SK-N-SH (cell line): ENCODE results near the gene TAF4. TPM values are rescaled to one million over a fixed set of nuclear protein-coding genes. Genes with fewer than 3 reads are reported as not detected.
"Not testable (repeated sequence)": the region's sequence is repeated elsewhere in the genome, so short reads cannot be mapped to it uniquely, and the experiment has no call there.

Source experiments
- CTCF ChIA-PET: fragments of 300-600, 350-600 bp; formaldehyde crosslinking; extraction: SDS; loops from one replicate; lab custom pipeline; 2021; lab: Yijun Ruan, JAX
- POLR2A ChIA-PET: fragments of 350-600 bp; sonication (Branson Sonifier 250); formaldehyde crosslinking; extraction: SDS; loops from one replicate; lab custom pipeline; 2020; ENCODE audit warnings: antibody characterized with exemption, inconsistent platforms; lab: Yijun Ruan, JAX
- DNase-seq: peaks from one replicate; pipeline ENCODE4 v3.0.0; 2012
- H2AFZ ChIP-seq: fragments of 200-600 bp; sonication (generic); 2 replicates; pipeline ENCODE4 v1.8.1; 2016; ENCODE audit warnings: antibody characterized with exemption, mild to moderate bottlenecking, low read depth
- H3F3A ChIP-seq: fragments of 200-600 bp; sonication (generic); replicated peaks from 2 replicates; pipeline ENCODE3; 2016; ENCODE audit warnings: antibody characterized with exemption, mild to moderate bottlenecking; ENCODE audit not compliant: insufficient read depth
- H3K27ac ChIP-seq, 2 experiments: fragments of 200-500 bp in 1 of 2; fragments of 200-600 bp in 1 of 2; sonication (Bioruptor generic) in 1 of 2; sonication (generic), shearing (Covaris generic) in 1 of 2; 2 replicates each; pipeline versions ENCODE4 v1.5.1 to v1.6.1; 2014 to 2016; ENCODE audit warnings: low read depth in 2 of 2, inconsistent platforms in 1 of 2, low read length in 1 of 2, mild to moderate bottlenecking in 1 of 2, mixed read lengths in 1 of 2
- H3K27me3 ChIP-seq: fragments of 200-600 bp; sonication (generic), shearing (Covaris generic); 2 replicates; pipeline ENCODE4 v1.6.1; 2016; ENCODE audit warnings: mixed run types; ENCODE audit not compliant: insufficient read depth
- H3K36me3 ChIP-seq, 2 experiments: fragments of 200-500 bp in 1 of 2; fragments of 200-600 bp in 1 of 2; sonication (Bioruptor generic) in 1 of 2; sonication (generic) in 1 of 2; replicated peaks in 1 of 2; 2 replicates each; pipeline versions ENCODE3 to v1.5.1; 2014 to 2016; ENCODE audit warnings: low read length in 1 of 2, mild to moderate bottlenecking in 1 of 2; ENCODE audit not compliant: insufficient read depth in 2 of 2, control insufficient read depth in 1 of 2
- H3K4me1 ChIP-seq, 2 experiments: fragments of 200-500 bp in 1 of 2; fragments of 200-600 bp in 1 of 2; sonication (Bioruptor generic) in 1 of 2; sonication (generic), shearing (Covaris generic) in 1 of 2; 2 replicates each; pipeline versions ENCODE4 v1.5.1 to v1.6.1; 2014 to 2016; ENCODE audit warnings: low read depth in 1 of 2, low read length in 1 of 2, mixed run types in 1 of 2; ENCODE audit not compliant: insufficient read depth in 2 of 2, control insufficient read depth in 1 of 2
- H3K4me2 ChIP-seq: fragments of 200-600 bp; sonication (generic), shearing (Covaris generic); 2 replicates; pipeline ENCODE4 v1.6.1; 2017; ENCODE audit warnings: mixed run types
- H3K4me3 ChIP-seq, 2 experiments: fragments of 200-500 bp in 1 of 2; fragments of 200-600 bp in 1 of 2; sonication (Bioruptor generic) in 1 of 2; sonication (generic), shearing (Covaris generic) in 1 of 2; 2 replicates each; pipeline versions ENCODE4 v1.5.1 to v1.8.1; 2014 to 2016; ENCODE audit warnings: low read depth in 2 of 2, inconsistent platforms in 1 of 2, low read length in 1 of 2, mild to moderate bottlenecking in 1 of 2, mixed read lengths in 1 of 2, moderate library complexity in 1 of 2
- H3K79me2 ChIP-seq: fragments of 200-600 bp; sonication (generic); 2 replicates; pipeline ENCODE4 v1.8.1; 2017; ENCODE audit warnings: mild to moderate bottlenecking; ENCODE audit not compliant: insufficient read depth
- H3K9ac ChIP-seq: fragments of 200-600 bp; sonication (generic); 2 replicates; pipeline ENCODE4 v1.6.1; 2017; ENCODE audit warnings: mixed run types
- H3K9me2 ChIP-seq: fragments of 200-600 bp; sonication (generic); 2 replicates; pipeline ENCODE4 v1.6.1; 2017; ENCODE audit warnings: mixed run types
- H3K9me3 ChIP-seq: fragments of 200-600 bp; sonication (generic); 2 replicates; pipeline ENCODE4 v1.6.1; 2017; ENCODE audit warnings: mixed run types, mild to moderate bottlenecking, moderate library complexity
- H4K20me1 ChIP-seq: fragments of 200-600 bp; sonication (generic); 2 replicates; pipeline ENCODE4 v1.6.1; 2017; ENCODE audit warnings: mild to moderate bottlenecking, mixed run types; ENCODE audit not compliant: insufficient read depth
- ELF1 ChIP-seq: IDR thresholded peaks from 2 replicates; pipeline ENCODE4 v1.4.0; 2012
- MXI1 ChIP-seq: IDR thresholded peaks from 2 replicates; pipeline ENCODE4 v1.6.1; 2012; ENCODE audit warnings: mild to moderate bottlenecking, low read depth, low read length, improper control_type of control experiment
- NRF1 ChIP-seq: IDR thresholded peaks from 2 replicates; pipeline ENCODE4 v1.6.1; 2012; ENCODE audit warnings: low read depth, mild to moderate bottlenecking, low read length
- POLR2AphosphoS5 ChIP-seq: IDR thresholded peaks from 2 replicates; pipeline ENCODE4 v1.6.1; 2012; ENCODE audit warnings: low read depth, low read length
- TEAD4 ChIP-seq: IDR thresholded peaks from 2 replicates; pipeline ENCODE4 v1.4.0; 2012; ENCODE audit warnings: mild to moderate bottlenecking, borderline replicate concordance; ENCODE audit not compliant: insufficient read depth
- WGBS: methylation state at CpG from one replicate; pipeline ENCODE4 v1.1.6; 2017; ENCODE audit warnings: low lambda C conversion rate; 5-methylcytosine and 5-hydroxymethylcytosine counted together
- polyA plus RNA-seq, 3 experiments: library from polyadenylated mRNA; depleted of rRNA; stranded (reverse); fragments of >200 nt; gene quantifications; 2 replicates each; pipeline ENCODE4 v1.2.3, GENCODE V29; 2012
- TF ChIP-seq, protein P1 (sequence below): IDR thresholded peaks from 2 replicates; pipeline ENCODE4 v1.6.1; 2012; ENCODE audit warnings: mild to moderate bottlenecking, low read depth, low read length, moderate library complexity

Gene TAF4
- polyA plus RNA-seq, 1 of the 3 experiments (the other 2 are of a cell fraction): 4.8 TPM

GRCh38 chr20:61982191-61982950, 83.3 kb downstream of the TAF4 start:
- Histone ChIP-seq H3K27me3 (no peaks in the 10 kb centered on the region), H3K9ac (no peak overlapping the region), H3K4me1 (no peaks in the 10 kb centered on the region; a peak in 1 of 4 replicates), H3K36me3 (peaks cover 0 to 16% of the 10 kb centered on the region in 2 experiments), H4K20me1 (no peaks in the 10 kb centered on the region), H3K27ac (no peak overlapping the region), H3K9me2 (no peaks in the 10 kb centered on the region), H3K9me3 (no peaks in the 10 kb centered on the region), H3K79me2 (no peaks in the 10 kb centered on the region), H3K4me2 (no peak overlapping the region), H3F3A (no peaks in the 10 kb centered on the region), H3K4me3 (no peak overlapping the region), H2AFZ (no peak overlapping the region)
- 79% methylated on average over 9 of the region's 18 CpGs for WGBS
- POLR2A ChIA-PET: no interaction called here
- DNase-seq: no peak
- TF ChIP-seq ELF1 (no peak), MXI1 (no peak), NRF1 (no peak), TEAD4 (no peak), POLR2AphosphoS5 (no peak)
- TF ChIP-seq, protein P1, sequence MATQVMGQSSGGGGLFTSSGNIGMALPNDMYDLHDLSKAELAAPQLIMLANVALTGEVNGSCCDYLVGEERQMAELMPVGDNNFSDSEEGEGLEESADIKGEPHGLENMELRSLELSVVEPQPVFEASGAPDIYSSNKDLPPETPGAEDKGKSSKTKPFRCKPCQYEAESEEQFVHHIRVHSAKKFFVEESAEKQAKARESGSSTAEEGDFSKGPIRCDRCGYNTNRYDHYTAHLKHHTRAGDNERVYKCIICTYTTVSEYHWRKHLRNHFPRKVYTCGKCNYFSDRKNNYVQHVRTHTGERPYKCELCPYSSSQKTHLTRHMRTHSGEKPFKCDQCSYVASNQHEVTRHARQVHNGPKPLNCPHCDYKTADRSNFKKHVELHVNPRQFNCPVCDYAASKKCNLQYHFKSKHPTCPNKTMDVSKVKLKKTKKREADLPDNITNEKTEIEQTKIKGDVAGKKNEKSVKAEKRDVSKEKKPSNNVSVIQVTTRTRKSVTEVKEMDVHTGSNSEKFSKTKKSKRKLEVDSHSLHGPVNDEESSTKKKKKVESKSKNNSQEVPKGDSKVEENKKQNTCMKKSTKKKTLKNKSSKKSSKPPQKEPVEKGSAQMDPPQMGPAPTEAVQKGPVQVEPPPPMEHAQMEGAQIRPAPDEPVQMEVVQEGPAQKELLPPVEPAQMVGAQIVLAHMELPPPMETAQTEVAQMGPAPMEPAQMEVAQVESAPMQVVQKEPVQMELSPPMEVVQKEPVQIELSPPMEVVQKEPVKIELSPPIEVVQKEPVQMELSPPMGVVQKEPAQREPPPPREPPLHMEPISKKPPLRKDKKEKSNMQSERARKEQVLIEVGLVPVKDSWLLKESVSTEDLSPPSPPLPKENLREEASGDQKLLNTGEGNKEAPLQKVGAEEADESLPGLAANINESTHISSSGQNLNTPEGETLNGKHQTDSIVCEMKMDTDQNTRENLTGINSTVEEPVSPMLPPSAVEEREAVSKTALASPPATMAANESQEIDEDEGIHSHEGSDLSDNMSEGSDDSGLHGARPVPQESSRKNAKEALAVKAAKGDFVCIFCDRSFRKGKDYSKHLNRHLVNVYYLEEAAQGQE: no peak
- CTCF ChIA-PET: no interaction called here

GRCh38 chr20:61981691-61982090, 84.0 kb downstream of the TAF4 start:
- CTCF ChIA-PET: interaction anchor here (0.8 kb wide), 1 partner anchor 1780 kb away, joined by 3 read pairs; no protein-coding TSS in a partner anchor
- H4K20me1 ChIP-seq, H3K4me2 ChIP-seq, H3K79me2 ChIP-seq, H3K4me3 ChIP-seq, H3K9me3 ChIP-seq, DNase-seq, H3F3A ChIP-seq, H2AFZ ChIP-seq, H3K4me1 ChIP-seq, H3K9ac ChIP-seq, H3K27ac ChIP-seq, H3K9me2 ChIP-seq, POLR2A ChIA-PET, H3K27me3 ChIP-seq: not testable (repeated sequence)
- 85% methylated on average over 9 of the region's 11 CpGs for whole genome bisulfite sequencing
- H3K36me3 ChIP-seq: peaks cover 0 to 12% of the 10 kb centered on the region in 2 experiments
